GM12875 (cell line): ENCODE measurements around the gene MLYCD.

Source experiments
- H3K4me3 ChIP-seq: one replicate; pipeline ENCODE4 v1.5.1; 2011; ENCODE audit warnings: low read depth, low read length, control low read depth
- TF ChIP-seq, protein P1 (sequence below): IDR thresholded peaks from 2 replicates; pipeline ENCODE4 v1.5.1; 2011; ENCODE audit warnings: low read depth, mild to moderate bottlenecking, control low read depth, inconsistent platforms, low read length, moderate library complexity, borderline replicate concordance; ENCODE audit not compliant: insufficient read depth

The MLYCD gene

DNA sequence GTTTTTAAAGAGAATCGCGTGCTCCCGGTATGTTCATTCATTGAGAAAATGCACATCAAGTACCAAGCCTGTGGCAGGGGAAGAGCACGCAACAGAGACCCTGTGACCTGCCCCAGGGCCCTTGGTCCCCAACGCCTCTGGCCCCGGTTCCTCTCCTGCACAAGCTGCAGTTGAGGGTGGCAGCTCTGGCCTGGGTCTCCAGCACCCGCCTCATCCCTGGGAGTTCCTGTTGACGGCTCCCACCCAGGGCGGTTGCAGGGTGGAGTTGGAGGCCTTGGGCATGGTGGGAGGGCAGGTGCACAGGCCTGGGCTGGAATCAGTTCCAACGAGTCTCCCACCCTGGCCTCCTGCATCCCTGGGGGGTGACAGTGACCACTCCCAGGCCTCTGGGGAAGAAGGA lies 74.2 kb downstream of the MLYCD start:
- TF ChIP-seq, protein P1, sequence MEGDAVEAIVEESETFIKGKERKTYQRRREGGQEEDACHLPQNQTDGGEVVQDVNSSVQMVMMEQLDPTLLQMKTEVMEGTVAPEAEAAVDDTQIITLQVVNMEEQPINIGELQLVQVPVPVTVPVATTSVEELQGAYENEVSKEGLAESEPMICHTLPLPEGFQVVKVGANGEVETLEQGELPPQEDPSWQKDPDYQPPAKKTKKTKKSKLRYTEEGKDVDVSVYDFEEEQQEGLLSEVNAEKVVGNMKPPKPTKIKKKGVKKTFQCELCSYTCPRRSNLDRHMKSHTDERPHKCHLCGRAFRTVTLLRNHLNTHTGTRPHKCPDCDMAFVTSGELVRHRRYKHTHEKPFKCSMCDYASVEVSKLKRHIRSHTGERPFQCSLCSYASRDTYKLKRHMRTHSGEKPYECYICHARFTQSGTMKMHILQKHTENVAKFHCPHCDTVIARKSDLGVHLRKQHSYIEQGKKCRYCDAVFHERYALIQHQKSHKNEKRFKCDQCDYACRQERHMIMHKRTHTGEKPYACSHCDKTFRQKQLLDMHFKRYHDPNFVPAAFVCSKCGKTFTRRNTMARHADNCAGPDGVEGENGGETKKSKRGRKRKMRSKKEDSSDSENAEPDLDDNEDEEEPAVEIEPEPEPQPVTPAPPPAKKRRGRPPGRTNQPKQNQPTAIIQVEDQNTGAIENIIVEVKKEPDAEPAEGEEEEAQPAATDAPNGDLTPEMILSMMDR = no peak
- H3K4me3 ChIP-seq = no peak overlapping the region

DNA sequence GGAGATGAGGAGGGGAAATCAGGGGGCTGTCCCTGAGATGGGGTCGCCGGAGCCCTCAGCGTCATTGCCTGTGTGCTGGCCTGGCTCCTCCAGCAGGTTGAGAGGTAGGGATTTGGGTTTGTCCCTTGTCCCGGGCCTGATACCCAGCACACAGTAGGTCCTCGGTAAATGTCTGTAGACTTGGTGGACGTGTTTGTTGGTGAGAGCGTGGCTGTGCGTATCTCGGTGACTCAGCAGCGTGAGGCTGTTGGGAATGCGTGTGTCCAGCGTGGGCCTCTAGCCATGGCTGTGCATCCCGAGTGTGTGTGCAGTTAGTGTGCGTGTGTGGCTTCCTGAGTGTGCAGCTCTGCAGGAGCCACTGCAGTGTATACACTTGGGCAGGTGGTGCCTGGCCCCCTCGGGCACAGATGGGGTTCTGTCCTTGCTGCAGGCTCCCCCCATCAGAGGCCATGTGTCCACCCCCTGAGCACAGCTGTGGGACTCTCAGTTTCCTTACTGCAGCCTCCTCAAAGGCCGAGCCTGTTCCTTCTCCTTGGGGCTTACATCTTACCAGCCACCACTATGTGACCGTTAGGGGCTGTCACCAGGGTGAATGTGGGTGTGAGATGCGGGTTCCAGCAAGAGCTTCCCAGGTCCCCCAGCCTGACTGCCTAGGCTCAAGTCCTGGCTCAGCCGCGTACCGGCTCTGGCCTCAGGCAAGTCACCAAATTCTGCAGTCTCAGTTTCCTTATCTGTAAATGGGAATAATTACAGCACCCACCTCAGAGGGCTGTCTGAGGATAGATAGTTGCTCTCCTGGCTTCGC lies 74.9 kb downstream of the MLYCD start:
- no peak overlapping the region for H3K4me3 ChIP-seq
- TF ChIP-seq, protein P1 = no peak

DNA sequence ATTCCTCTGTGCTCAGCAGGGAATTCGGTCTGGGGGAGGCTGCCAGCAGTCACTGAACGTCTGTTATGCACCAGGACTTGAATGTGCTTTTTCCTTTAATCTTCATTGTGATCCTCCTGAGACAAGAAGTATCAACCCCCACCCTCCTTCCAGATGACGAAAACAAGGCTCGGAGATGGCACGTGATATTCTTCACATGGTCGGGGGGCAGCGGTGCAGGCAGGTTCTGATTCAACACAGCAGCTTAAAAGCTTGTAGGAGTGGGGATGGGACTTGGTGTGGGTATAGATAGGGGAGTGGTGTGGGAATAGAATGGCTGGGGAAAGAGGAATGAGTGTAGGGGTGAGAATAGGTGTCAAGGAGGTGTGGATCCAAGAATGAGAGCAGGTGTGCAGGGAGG lies 75.6 kb downstream of the MLYCD start:
- TF ChIP-seq, protein P1 = no peak

DNA sequence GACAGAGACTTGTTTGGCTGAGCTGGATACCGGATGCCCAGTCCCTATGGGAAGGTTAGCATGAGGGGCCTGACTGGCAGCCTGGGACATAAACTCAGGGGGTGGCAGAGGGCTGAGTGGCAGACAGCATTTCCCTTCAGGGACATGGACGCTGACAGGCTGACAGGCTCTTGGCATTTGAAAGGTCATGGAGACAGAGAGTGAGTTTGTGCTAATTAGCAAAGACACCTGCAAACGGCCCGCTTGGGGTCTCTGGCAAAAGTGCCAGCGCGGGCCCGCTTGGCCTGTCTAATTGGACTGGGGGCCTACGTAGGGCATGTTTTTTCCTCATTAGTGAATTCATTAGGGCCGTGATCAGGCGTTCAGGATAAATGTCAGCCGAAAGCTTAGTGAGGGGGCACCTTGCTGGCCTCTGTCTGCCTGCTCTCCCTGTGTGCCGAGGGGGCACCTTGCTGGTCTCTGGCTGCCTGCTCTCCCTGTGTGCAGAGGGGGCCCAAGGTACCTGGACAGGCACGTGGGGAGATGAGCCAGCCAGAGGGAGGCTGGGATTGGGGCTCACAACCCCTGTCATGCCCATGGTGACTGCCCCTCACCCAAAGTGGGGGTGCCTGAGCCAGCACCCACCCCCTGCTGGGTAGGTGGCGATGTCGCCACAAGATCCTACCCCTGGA lies 76.8 kb downstream of the MLYCD start:
- TF ChIP-seq, protein P1 = no peak
- H3K4me3 ChIP-seq = no peak overlapping the region

More for the DNA sequence above, 75.6 kb downstream of the MLYCD start:
- H3K4me3 ChIP-seq = no peak overlapping the region
